DMS53 treated with DMSO at 0.1 percent for 48 hours (cell line): ENCODE results near the gene ROCK2.

ENCODE experiments used
- DNase-seq: peaks from one replicate; lab custom pipeline; 2025; ENCODE audit not compliant: unreplicated experiment; lab: John Stamatoyannopoulos, UW

ROCK2 gene

GRCh38 chr2:11131166-11131920 is 213.1 kb downstream of the ROCK2 start:
- no peak for DNase-seq
